ENCODE results near the gene NCAPH2. TPM values are rescaled to one million over a fixed set of nuclear protein-coding genes. Genes with fewer than 3 reads are reported as not detected.

The NCAPH2 gene
- total RNA-seq, 2 donors from 2014 or later, result 121 to 130 TPM

GRCh38 chr22:50544078-50544745 is 36.2 kb downstream of the NCAPH2 start:
- Mint-ChIP-seq H3K36me3 (peaks cover 0 to 9% of the 10 kb centered on the region in 2 donors), H3K27ac (peak overlapping the region; percentile 81 to 89), H3K9me3 (peaks cover 0 to 4% of the 10 kb centered on the region in 2 donors)
- peak; percentile 84 to 90 for DNase-seq (ENCODE audit: low spot score in 2 of 2)
- ATAC-seq, result peak; percentile 38 to 43

GRCh38 chr22:50544746-50545253 is 36.8 kb downstream of the NCAPH2 start:
- DNase-seq (ENCODE audit: low spot score in 2 of 2) (no peak), ATAC-seq (peak in 1 of 2 donors; percentile 8)
- Mint-ChIP-seq H3K27ac (peak overlapping the region; percentile 81 to 89), H3K9me3 (peaks cover 0 to 4% of the 10 kb centered on the region in 2 donors), H3K36me3 (peaks cover 0 to 10% of the 10 kb centered on the region in 2 donors)

- Mint-ChIP-seq H3K36me3 (peaks cover 4 to 19% of the 10 kb centered on the region in 2 donors), H3K9me3 (peaks cover 0 to 4% of the 10 kb centered on the region in 2 donors), H3K27ac (peak within 1 kb of the TSS; percentile 81 to 89)
- DNase-seq (ENCODE audit: low spot score in 2 of 2) (no peak), ATAC-seq (no peak)
These were observed 37.7 kb downstream of the NCAPH2 start, which contains the start of gene KLHDC7B for GRCh38 chr22:50545522-50546325. KLHDC7B (plus strand) TSS chr22:50545899; CDS start chr22:50546244, 345 bp downstream.

GRCh38 chr22:50546326-50547262 is 38.6 kb downstream of the NCAPH2 start:
- ATAC-seq (no peak), DNase-seq (ENCODE audit: low spot score in 2 of 2) (no peak)
- Mint-ChIP-seq H3K36me3 (peaks cover 4 to 21% of the 10 kb centered on the region in 2 donors), H3K9me3 (peaks cover 0 to 4% of the 10 kb centered on the region in 2 donors), H3K27ac (peak overlapping the region in 1 of 2 donors; percentile 22)

- Mint-ChIP-seq H3K27ac (peak overlapping the region; percentile 46 to 68), H3K9me3 (peaks cover 0 to 3% of the 10 kb centered on the region in 2 donors), H3K36me3 (peaks cover 4 to 16% of the 10 kb centered on the region in 2 donors)
- ATAC-seq (peak in 1 of 2 donors; percentile 10), DNase-seq (ENCODE audit: low spot score in 2 of 2) (no peak)
These were observed 39.4 kb downstream of the NCAPH2 start for GRCh38 chr22:50547263-50547985.

- H3K27ac Mint-ChIP-seq, result peak overlapping the region; percentile 46 to 88
- peak; percentile 49 to 56 for ATAC-seq
- peaks cover 4 to 12% of the 10 kb centered on the region in 2 donors for H3K36me3 Mint-ChIP-seq
- DNase-seq (ENCODE audit: low spot score in 2 of 2), result peak in 1 of 2 donors; percentile 64
- no peaks in the 10 kb centered on the region for H3K9me3 Mint-ChIP-seq
These were observed 40.3 kb downstream of the NCAPH2 start for GRCh38 chr22:50548040-50548920.

- Mint-ChIP-seq H3K9me3 (no peaks in the 10 kb centered on the region), H3K36me3 (peaks cover 4 to 12% of the 10 kb centered on the region in 2 donors), H3K27ac (peak overlapping the region; percentile 74 to 82)
- ATAC-seq (peak; percentile 3 to 35), DNase-seq (ENCODE audit: low spot score in 2 of 2) (no peak)
These were observed 41.1 kb downstream of the NCAPH2 start for GRCh38 chr22:50548921-50549790.

GRCh38 chr22:50550395-50550794 is 42.4 kb downstream of the NCAPH2 start:
- Mint-ChIP-seq H3K9me3 (no peaks in the 10 kb centered on the region), H3K27ac (peak overlapping the region in 1 of 2 donors; percentile 74)

GRCh38 chr22:50551160-50551752 is 43.2 kb downstream of the NCAPH2 start:
- no peak for ATAC-seq
- no peaks in the 10 kb centered on the region for H3K9me3 Mint-ChIP-seq
- no peak for DNase-seq (ENCODE audit: low spot score in 2 of 2)
- peak overlapping the region in 1 of 2 donors; percentile 56 for H3K27ac Mint-ChIP-seq
- peaks cover 4 to 12% of the 10 kb centered on the region in 2 donors for H3K36me3 Mint-ChIP-seq

More at GRCh38 chr22:50550395-50550794, 42.4 kb downstream of the NCAPH2 start:
- DNase-seq (ENCODE audit: low spot score in 2 of 2) (no peak), ATAC-seq (no peak)
- H3K36me3 Mint-ChIP-seq, result peaks cover 4 to 12% of the 10 kb centered on the region in 2 donors

- Mint-ChIP-seq H3K27ac (peak overlapping the region in 1 of 2 donors; percentile 69), H3K9me3 (no peaks in the 10 kb centered on the region), H3K36me3 (peaks cover 4 to 12% of the 10 kb centered on the region in 2 donors)
- no peak for DNase-seq (ENCODE audit: low spot score in 2 of 2)
- no peak for ATAC-seq
These were observed 45.3 kb downstream of the NCAPH2 start for GRCh38 chr22:50553310-50553709.

- H3K36me3 Mint-ChIP-seq, result no peaks in the 10 kb centered on the region
- ATAC-seq, result no peak
- no peaks in the 10 kb centered on the region for H3K9me3 Mint-ChIP-seq
- no peak for DNase-seq (ENCODE audit: low spot score in 2 of 2)
- no peak overlapping the region for H3K27ac Mint-ChIP-seq
These were observed 48.7 kb downstream of the NCAPH2 start for GRCh38 chr22:50556703-50557102.

GRCh38 chr22:50560034-50560433 is 52.0 kb downstream of the NCAPH2 start:
- ATAC-seq (no peak), DNase-seq (ENCODE audit: low spot score in 2 of 2) (no peak)
- peak overlapping the region in 1 of 2 donors; percentile 8 for H3K27ac Mint-ChIP-seq
- no peaks in the 10 kb centered on the region for H3K36me3 Mint-ChIP-seq
- no peaks in the 10 kb centered on the region for H3K9me3 Mint-ChIP-seq

All from activated naive CD4-positive, alpha-beta T cell treated with anti-CD3 and anti-CD28 coated beads, Interleukin-2, amount 50 U/mL, for 72 hours (primary cell).